Heart left ventricle (tissue), 16 donors: ENCODE data around the gene URM1. TPM values are rescaled to one million over a fixed set of nuclear protein-coding genes. Genes with fewer than 3 reads are reported as not detected.

Experiments
- ATAC-seq, 4 donors: fragments of 200-7000 bp; cut with Tn5 transposase; one replicate each; pipeline ENCODE4 v1.9.1; 2020 to 2022; ENCODE audit warnings: moderate library complexity in 4 of 4, mild to moderate bottlenecking in 3 of 4, moderate number of reproducible peaks in 1 of 4
- DNase-seq, 5 donors: peaks; one replicate each; pipeline ENCODE4 v3.0.0-alpha.2; 2020
- H3K27ac ChIP-seq, 12 donors: fragments of 200-600 bp; sonication (generic) in 4 of 12; one replicate each; pipeline versions ENCODE4 v1.5.0 to v1.8.0; 2016 to 2022; ENCODE audit warnings: mild to moderate bottlenecking in 2 of 12
- H3K27me3 ChIP-seq, 9 donors: fragments of 200-600 bp; sonication (generic) in 2 of 9; one replicate each; pipeline versions ENCODE4 v1.5.1 to v1.8.0; 2016 to 2022; ENCODE audit warnings: mild to moderate bottlenecking in 3 of 9
- H3K36me3 ChIP-seq, 9 donors: fragments of 200-600 bp; sonication (generic) in 2 of 9; one replicate each; pipeline versions ENCODE4 v1.5.0 to v1.8.0; 2018 to 2022; ENCODE audit warnings: mild to moderate bottlenecking in 2 of 9
- H3K4me1 ChIP-seq, 12 donors: fragments of 200-600 bp; sonication (generic) in 4 of 12; one replicate each; pipeline versions ENCODE4 v1.5.0 to v1.8.0; 2016 to 2022; ENCODE audit warnings: mild to moderate bottlenecking in 3 of 12
- H3K4me3 ChIP-seq, 12 donors: fragments of 200-600 bp; sonication (generic) in 4 of 12; one replicate each; pipeline versions ENCODE4 v1.5.0 to v1.8.0; 2017 to 2022; ENCODE audit warnings: mild to moderate bottlenecking in 9 of 12, moderate library complexity in 4 of 12
- H3K9me3 ChIP-seq, 12 donors: fragments of 200-600 bp; sonication (generic) in 4 of 12; one replicate each; pipeline versions ENCODE4 v1.5.0 to v1.8.0; 2016 to 2022; ENCODE audit warnings: mild to moderate bottlenecking in 1 of 12
- POLR2A ChIP-seq, 2 donors: fragments of 450-650 bp; IDR thresholded peaks; one replicate each; pipeline ENCODE4 v1.6.1; 2017; ENCODE audit warnings: antibody characterized with exemption in 2 of 2, mild to moderate bottlenecking in 2 of 2, moderate library complexity in 2 of 2
- WGBS, 4 donors: extraction: QIAGEN DNeasy Blood & Tissue Kit in 2 of 4; methylation state at CpG; one replicate each; pipeline versions ENCODE4 v1.1.5 to v1.1.7; 2013 to 2018; 5-methylcytosine and 5-hydroxymethylcytosine counted together
- intact Hi-C, 10 donors: fragments of 100-400 bp; cut with DNase I; formaldehyde crosslinking; loops; one replicate each; pipeline versions ENCODE4 v1.11.1 to v1.14.2; 2022
- polyA plus RNA-seq, 2 donors: library from polyadenylated mRNA; stranded (reverse); fragments of 200-250 nt; gene quantifications; one replicate each; pipeline ENCODE4 v1.2.3, GENCODE V29; 2013
- total RNA-seq, 9 donors: library from RNA; depleted of rRNA in 2 of 9; stranded (reverse); fragments of >200 nt in 2 of 9; fragmentation: NEBNext Ultra II Directional in 3 of 9; extraction: Animal tissue kit (Norgen Biotek cat#: 25700) in 3 of 9; gene quantifications; one replicate each; pipeline versions ENCODE4 v1.1.0 to v1.2.4, GENCODE V29; 2016 to 2023
- TF ChIP-seq, protein P1 (sequence below), 12 donors: fragments of 200-600 bp; sonication (generic) in 4 of 12; IDR thresholded peaks; one replicate each; pipeline versions ENCODE4 v1.5.0 to v1.8.0; 2018 to 2022; ENCODE audit warnings: antibody characterized with exemption in 12 of 12, mild to moderate bottlenecking in 5 of 12
- donor health status: ischemic (EF 13 %, LVEDD 7.1; RV severe dilation, severe dysfunction).
- donor health status: healthy with polysubstance abuse.
- donor health status: DM: no; HTN: yes; CAD: no.
- donor health status: DM: no; HTN: no; CAD: no.
- donor health status: ischemic (EF 25% LVEDD 6.9; RV normal size, moderate dysfunction).
- donor health status: ischemic (EF 25% LVEDD 5.7; RV mildly dilated, moderate dysfunction).
- donor health status: healthy.
- donor health status: DM: yes; HTN: yes; CAD: no.
- donor health status: ischemic (EF 35%, LVEDD 5.7; RV mildly dilated, moderate dysfunction).
- donor health status: nonischemic (EF 11% LVEDD 7.7; RV severe dilation, severe dysfunction).
- donor health status: DM: yes; HTN: yes; CAD: no.
- donor health status: PGD.
- donor health status: ischemic (EF 29% LVEDD 5.4; RV normal size, mild dysfunction).
- donor health status: nonischemic (EF 23%, LVEDD 6.1; RV moderate dilation, normal function).

URM1 gene
- total and polyA plus RNA-seq, 11 donors, result 30.2 to 85.6 (median 45.4) TPM

DNA sequence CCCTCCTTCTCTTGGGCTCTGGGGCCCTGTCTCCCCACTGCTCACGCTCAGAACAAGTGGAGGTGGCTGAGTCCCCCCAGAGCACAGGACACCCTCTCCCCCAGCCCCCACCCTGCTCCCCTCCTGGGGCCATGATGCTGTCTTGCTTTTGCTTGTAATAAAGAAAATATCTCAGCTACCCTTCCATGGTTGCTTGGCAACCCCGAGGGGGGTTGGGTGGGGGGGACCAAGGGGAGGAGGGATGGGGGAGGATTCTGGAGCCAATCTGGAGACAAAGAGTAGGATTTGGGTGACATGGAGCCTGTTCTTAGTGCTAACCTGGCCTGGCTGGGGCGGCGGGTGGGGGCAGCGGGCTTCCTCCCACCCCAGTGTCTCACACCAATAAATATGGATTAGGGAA, 33.4 kb downstream of the URM1 start:
- 77 to 84% (median 82%) methylated on average over 5 of the region's 5 CpGs for WGBS, 4 donors
- Histone ChIP-seq H3K9me3 (no peaks in the 10 kb centered on the region), H3K4me1 (peaks cover 0 to 8% (median 0%) of the 10 kb centered on the region in 12 donors), H3K4me3 (no peak overlapping the region), H3K27me3 (peaks cover 0 to 43% (median 1%) of the 10 kb centered on the region in 9 donors), H3K27ac (no peak overlapping the region), H3K36me3 (no peaks in the 10 kb centered on the region)
- no peak for TF ChIP-seq POLR2A (IDR thresholded peaks at IDR 0.05)
- TF ChIP-seq, protein P1, sequence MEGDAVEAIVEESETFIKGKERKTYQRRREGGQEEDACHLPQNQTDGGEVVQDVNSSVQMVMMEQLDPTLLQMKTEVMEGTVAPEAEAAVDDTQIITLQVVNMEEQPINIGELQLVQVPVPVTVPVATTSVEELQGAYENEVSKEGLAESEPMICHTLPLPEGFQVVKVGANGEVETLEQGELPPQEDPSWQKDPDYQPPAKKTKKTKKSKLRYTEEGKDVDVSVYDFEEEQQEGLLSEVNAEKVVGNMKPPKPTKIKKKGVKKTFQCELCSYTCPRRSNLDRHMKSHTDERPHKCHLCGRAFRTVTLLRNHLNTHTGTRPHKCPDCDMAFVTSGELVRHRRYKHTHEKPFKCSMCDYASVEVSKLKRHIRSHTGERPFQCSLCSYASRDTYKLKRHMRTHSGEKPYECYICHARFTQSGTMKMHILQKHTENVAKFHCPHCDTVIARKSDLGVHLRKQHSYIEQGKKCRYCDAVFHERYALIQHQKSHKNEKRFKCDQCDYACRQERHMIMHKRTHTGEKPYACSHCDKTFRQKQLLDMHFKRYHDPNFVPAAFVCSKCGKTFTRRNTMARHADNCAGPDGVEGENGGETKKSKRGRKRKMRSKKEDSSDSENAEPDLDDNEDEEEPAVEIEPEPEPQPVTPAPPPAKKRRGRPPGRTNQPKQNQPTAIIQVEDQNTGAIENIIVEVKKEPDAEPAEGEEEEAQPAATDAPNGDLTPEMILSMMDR (IDR thresholded peaks at IDR 0.05), result no peak
- DNase-seq (no peak), ATAC-seq (no peak)
- intact Hi-C loops, result no loop called here

DNA sequence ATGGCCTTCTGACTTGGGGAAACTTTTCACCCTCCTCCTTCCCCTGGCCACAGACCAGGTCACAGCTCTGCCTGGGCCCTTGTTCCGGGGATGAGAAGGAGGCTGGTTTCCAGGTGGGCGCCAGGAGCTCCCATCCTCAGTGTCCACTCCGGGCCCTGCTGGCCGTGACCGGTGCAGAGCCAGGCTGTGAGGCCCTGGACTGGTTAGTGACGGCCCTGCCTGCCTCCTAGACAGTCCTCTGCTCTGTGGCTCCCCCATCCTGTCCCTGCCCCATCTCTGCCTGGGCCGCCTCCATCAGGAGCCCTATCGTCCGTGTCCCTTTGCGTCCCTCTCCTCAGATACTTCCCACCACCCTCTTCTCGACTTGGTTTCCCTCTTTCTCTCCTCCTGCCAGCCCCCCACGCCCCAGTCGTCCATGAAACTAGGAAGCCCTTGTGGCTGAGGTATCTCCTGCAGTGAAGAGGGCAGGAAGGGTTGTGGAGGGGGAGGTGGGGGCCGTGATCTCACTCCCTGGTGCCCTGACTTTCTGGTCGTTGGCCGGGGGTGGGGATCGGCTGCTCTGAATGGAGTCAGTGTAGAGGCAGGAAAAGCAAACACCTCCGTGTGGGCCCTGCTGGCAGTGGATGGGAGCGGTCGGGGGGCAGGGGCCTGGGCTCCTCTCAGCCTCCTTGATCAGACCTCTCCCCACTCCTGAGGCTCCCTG, 34.1 kb downstream of the URM1 start:
- no peaks in the 10 kb centered on the region for H3K36me3 ChIP-seq
- 58 to 71% (median 60%) methylated on average over 18 to 20 of the region's 20 CpGs for WGBS, 4 donors
- no peak for TF ChIP-seq POLR2A (IDR thresholded peaks at IDR 0.05)
- TF ChIP-seq, protein P1 (IDR thresholded peaks at IDR 0.05), result no peak
- intact Hi-C loops, result no loop called here
- H3K27me3 ChIP-seq, result peaks cover 0 to 42% (median 0%) of the 10 kb centered on the region in 9 donors
- H3K9me3 ChIP-seq, result no peaks in the 10 kb centered on the region
- peaks cover 0 to 8% (median 0%) of the 10 kb centered on the region in 12 donors for H3K4me1 ChIP-seq
- no peak overlapping the region for H3K27ac ChIP-seq
- ATAC-seq, result peak in 1 of 4 donors; percentile 11
- DNase-seq, result no peak
- H3K4me3 ChIP-seq, result no peak overlapping the region

DNA sequence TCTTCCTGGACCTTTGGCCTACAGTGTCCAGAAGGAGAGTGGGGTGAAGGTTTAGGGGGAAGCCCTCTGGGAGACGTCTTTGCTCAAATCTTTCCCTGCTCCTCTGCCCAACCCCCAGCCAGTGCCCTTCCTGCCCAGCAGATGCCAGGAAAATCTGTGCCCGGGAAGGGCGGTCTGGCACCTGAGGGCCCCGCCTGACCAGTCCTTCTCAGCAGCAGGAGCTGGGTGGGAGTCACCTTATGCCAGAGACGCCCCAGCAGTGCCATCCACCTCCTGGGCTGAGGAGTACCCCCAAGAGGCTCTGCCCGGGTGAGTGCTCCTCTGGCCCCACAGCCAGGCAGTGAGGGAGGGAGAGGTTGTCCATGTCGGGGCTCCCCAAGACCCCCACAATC, 34.6 kb downstream of the URM1 start:
- Histone ChIP-seq H3K9me3 (no peaks in the 10 kb centered on the region), H3K27me3 (peaks cover 0 to 36% (median 0%) of the 10 kb centered on the region in 9 donors), H3K4me1 (peaks cover 0 to 8% (median 0%) of the 10 kb centered on the region in 12 donors), H3K27ac (no peak overlapping the region), H3K36me3 (no peaks in the 10 kb centered on the region), H3K4me3 (no peak overlapping the region)
- WGBS, 4 donors, result 70 to 87% (median 78%) methylated on average over 5 to 7 of the region's 7 CpGs
- intact Hi-C loops, result no loop called here
- peak in 1 of 4 donors; percentile 10 for ATAC-seq
- no peak for DNase-seq
- TF ChIP-seq, protein P1 (IDR thresholded peaks at IDR 0.05), result no peak
- no peak for TF ChIP-seq POLR2A (IDR thresholded peaks at IDR 0.05)

DNA sequence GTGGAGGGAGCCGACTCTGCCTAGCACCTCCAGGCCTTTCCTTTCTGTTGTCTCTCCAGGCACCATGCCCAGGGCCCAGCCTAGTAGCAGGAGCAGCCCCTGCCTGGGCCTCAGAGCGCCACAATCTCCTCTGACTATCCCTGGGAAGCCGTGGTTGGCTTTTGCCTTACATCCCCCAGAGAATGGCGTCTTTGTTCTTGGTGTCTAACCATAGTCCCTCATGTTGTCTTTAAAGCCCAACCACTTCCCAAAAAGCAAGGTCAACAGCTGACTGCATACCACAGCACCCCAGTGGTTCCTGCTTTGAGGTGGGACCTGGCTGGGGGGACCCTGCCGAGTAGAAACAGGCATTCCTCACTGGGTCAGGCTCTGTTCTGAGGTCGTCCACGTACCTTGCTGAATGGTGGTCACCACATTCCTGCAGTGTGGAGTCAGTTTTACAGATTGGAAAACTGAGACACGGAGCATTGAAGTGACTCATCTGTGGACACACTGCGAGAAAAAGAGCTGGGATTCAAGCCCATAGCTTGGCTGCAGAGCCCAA, 35.7 kb downstream of the URM1 start:
- Histone ChIP-seq H3K4me3 (no peak overlapping the region), H3K9me3 (no peaks in the 10 kb centered on the region), H3K4me1 (peaks cover 0 to 9% (median 0%) of the 10 kb centered on the region in 12 donors), H3K27me3 (peaks cover 0 to 25% (median 0%) of the 10 kb centered on the region in 9 donors), H3K36me3 (no peaks in the 10 kb centered on the region), H3K27ac (no peak overlapping the region)
- ATAC-seq (no peak), DNase-seq (no peak)
- WGBS, 4 donors, result 73 to 79% (median 77%) methylated on average over 6 to 9 of the region's 9 CpGs
- TF ChIP-seq POLR2A (IDR thresholded peaks at IDR 0.05), result no peak
- TF ChIP-seq, protein P1 (IDR thresholded peaks at IDR 0.05), result no peak
- intact Hi-C loops, result no loop called here
